GM12872 (cell line): ENCODE data around the gene RPS21.

ENCODE experiments used
- CTCF ChIP-seq: IDR thresholded peaks from 3 replicates; pipeline ENCODE4 v1.5.1; 2011; ENCODE audit warnings: low read depth, mild to moderate bottlenecking, low read length, moderate library complexity; ENCODE audit not compliant: insufficient read depth

The RPS21 gene

DNA sequence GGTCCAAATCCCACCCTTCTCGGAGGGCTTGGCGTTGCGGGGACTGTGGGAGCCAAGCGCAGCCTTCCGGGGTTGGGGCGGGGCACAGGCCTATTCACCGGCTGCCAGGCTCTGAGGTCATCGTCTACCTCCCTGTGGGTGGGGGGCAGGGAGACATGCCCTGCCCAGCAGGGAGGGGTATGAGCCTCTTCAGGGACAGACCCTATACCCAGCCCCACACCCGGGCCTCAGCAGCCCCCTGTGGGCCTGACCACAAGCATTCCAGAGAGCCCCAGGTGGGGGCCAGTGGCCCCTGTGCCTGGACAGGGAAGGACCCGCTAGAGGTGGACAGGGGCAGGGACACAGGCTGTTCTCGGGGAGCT is 31.4 kb upstream of the RPS21 start:
- no peak for TF ChIP-seq CTCF

DNA sequence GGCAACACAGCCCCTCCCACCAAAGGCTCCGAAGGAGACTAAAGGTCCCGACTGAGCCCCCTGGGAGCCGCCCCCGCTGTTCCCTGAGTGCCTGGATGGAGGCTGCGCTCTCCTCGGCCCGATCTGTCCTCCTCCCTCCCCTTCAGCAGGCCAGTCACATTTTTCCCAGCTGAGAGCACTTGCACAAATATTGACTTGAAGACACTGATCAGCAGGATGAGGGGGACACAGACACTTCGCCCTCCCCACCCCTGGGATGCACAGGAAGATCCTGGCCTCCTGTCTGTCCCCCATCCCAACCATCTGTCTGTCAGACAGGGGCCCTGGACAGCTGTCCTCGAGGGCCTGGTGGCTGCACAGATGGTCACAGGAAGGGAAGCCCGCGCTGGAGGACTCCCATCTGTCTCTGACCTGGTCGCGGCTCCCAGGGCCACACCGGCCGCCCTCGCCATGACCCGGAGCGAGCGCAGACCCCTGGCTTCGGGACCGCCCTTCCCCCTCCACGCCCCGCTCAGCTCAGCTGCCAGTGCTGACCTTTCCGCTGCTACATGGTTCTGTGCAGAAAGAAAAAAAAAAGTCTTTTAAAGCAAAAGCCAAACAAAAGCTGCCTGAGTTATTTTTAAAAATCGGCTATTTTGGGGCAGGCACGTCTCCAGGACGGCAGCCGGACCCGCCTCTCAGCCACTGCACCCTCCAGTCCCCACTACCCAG is 30.9 kb upstream of the RPS21 start:
- TF ChIP-seq CTCF, result no peak

DNA sequence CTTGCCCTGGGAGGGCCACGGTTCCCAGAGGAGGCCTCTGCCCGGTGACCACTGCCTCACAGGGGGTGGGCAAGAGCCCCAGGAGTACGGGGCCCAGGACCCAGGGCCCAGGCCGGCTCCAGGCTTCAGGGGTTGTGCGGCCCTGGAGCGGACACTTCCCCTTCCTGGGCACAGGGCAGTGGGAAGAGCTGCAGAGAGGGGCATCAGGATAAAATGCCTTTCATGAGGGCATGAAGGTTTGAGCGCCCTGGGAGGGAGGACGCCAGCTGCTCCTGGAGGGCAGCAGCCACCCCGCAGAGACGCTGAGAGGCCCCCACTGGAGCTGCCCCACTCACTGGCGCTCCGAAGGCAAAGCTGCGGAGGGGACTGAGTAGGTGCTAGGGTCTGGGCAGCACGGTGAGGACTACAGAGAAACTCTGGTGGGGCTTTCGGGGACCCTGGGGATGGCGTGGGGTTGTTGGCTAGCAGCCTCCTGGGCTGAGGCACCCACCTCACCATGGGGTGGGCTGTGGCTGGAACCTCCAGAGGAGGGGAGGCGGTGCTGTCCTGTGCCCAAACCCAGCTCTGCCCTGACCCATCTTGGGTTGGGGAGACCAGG is 30.2 kb upstream of the RPS21 start:
- TF ChIP-seq CTCF, result no peak

DNA sequence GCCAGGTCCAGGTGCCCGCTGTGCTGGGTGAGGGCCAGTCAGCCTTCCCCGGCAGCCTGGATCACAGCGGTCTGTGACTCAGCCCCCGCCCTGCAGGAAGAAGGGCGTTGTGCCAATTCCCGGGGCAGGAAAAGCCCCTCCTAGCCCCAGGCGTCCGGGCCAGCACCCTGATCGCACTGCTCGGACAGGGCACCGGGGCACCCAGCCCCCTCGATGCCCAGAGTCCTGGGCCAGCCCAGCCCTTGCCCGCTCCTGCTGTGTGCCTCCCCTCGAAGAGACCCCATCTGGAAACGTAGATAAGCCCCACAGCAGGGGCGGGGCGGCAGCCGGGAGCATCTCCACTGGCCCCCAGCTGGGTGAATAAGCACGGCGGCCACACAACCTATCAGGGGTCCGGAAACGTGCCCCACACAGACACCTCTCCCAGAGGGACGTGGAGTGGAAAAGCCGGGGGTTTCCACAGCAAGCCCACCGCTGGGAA is 29.7 kb upstream of the RPS21 start:
- no peak for TF ChIP-seq CTCF

DNA sequence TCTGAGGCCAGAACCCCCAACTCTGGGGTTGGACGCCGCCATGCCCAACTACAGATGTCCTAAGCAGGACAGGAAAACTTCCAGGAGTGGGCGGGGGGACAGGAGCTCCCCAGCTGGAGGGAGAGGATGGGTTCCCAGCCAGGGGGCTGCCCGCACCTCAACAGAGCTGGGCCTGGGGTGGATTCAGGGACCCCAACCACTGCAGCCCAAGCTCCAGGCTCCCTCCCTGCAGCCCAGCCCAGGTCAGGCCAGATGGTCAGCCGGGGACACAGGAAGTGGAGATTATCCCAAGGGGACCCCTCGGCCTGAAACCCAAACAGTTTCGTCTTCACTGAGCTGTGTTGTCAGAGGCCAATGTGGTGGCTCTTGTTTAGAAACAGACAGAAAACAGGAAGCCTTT is 29.2 kb upstream of the RPS21 start:
- no peak for TF ChIP-seq CTCF

GRCh38 chr20:62358171-62359042 is 28.5 kb upstream of the RPS21 start:
- TF ChIP-seq CTCF, result no peak

DNA sequence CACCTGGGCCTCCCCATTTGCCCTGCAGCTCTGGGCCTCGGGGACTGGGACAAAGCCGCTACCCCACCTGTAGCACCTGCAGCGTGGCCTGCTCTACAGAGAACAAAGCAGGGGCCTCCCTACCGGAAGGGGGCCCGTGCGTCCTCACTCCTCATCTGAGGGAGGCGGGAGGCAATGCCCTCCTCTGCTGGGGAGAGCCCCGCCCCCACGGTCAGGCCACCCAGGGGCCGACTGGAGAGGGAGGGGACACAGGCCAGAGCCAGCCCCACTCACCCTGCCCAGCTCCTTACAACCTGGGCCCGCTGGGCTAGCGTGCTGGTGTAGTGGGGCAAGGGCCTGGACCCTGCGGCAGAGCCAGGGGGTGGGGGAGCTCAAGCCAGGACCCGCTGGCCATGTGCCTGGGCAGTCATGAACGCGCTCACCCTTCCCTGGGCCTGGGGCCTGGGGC is 27.8 kb upstream of the RPS21 start:
- TF ChIP-seq CTCF, result no peak
